GM12878 (cell line): Measurements from ENCODE around the gene HOXC5. TPM values are rescaled to one million over a fixed set of nuclear protein-coding genes. Genes with fewer than 3 reads are reported as not detected.

ENCODE experiments used
- ATF7 ChIP-seq: fragments of 450-650 bp; IDR thresholded peaks from 2 replicates; pipeline ENCODE4 v1.6.1; 2016; ENCODE audit warnings: low read depth, mild to moderate bottlenecking
- BMI1 ChIP-seq: fragments of 450-650 bp; IDR thresholded peaks from 2 replicates; pipeline ENCODE4 v1.6.1; 2016; ENCODE audit warnings: mild to moderate bottlenecking, moderate library complexity, borderline replicate concordance
- CBFB ChIP-seq: IDR thresholded peaks from 2 replicates; pipeline ENCODE4 v1.6.1; 2016; ENCODE audit warnings: antibody characterized with exemption, low read depth
- CHD4 ChIP-seq: fragments of 200-600 bp; sonication (generic); IDR thresholded peaks from 2 replicates; pipeline ENCODE4 v1.6.1; 2016; ENCODE audit warnings: mild to moderate bottlenecking
- EGR1 ChIP-seq, 2 experiments: IDR thresholded peaks; 1 replicate in 1 of 2; 2 replicates in 1 of 2; pipeline ENCODE4 v1.6.1; 2011 to 2012; ENCODE audit warnings: low read depth in 2 of 2, low read length in 2 of 2, borderline replicate concordance in 1 of 2, mild to moderate bottlenecking in 1 of 2, moderate library complexity in 1 of 2
- HCFC1 ChIP-seq: fragments of 150-350 bp; IDR thresholded peaks from 2 replicates; pipeline ENCODE4 v1.6.1; 2014; ENCODE audit warnings: low read length
- HDAC2 ChIP-seq: fragments of 200-600 bp; sonication (generic); IDR thresholded peaks from 2 replicates; pipeline ENCODE4 v1.6.1; 2017
- HSF1 ChIP-seq: fragments of 150-350 bp; IDR thresholded peaks from 2 replicates; pipeline ENCODE4 v1.6.1; 2014; ENCODE audit warnings: mild to moderate bottlenecking, low read depth, low read length
- JUNB ChIP-seq: IDR thresholded peaks from 2 replicates; pipeline ENCODE4 v1.6.1; 2016; ENCODE audit warnings: antibody characterized with exemption, mild to moderate bottlenecking
- KAT2A ChIP-seq: conservative IDR thresholded peaks from 2 replicates; pipeline ENCODE4 v1.6.1; 2011; ENCODE audit warnings: low read depth, low read length; ENCODE audit not compliant: control insufficient read depth
- SMAD5 ChIP-seq: IDR thresholded peaks from 2 replicates; pipeline ENCODE4 v1.6.1; 2016; ENCODE audit warnings: antibody characterized with exemption, low read depth
- SMC3 ChIP-seq: IDR thresholded peaks from 2 replicates; pipeline ENCODE4 v1.6.1; 2011; ENCODE audit warnings: low read length, improper control_type of control experiment, borderline replicate concordance
- SPI1 ChIP-seq: IDR thresholded peaks from 2 replicates; pipeline ENCODE4 v1.6.1; 2011; ENCODE audit warnings: low read depth, mild to moderate bottlenecking, low read length, moderate library complexity, borderline replicate concordance; ENCODE audit not compliant: insufficient read depth
- ZBED1 ChIP-seq: IDR thresholded peaks from 2 replicates; pipeline ENCODE4 v1.6.1; 2016; ENCODE audit warnings: borderline replicate concordance
- ZNF207 ChIP-seq: fragments of 450-650 bp; IDR thresholded peaks from 2 replicates; pipeline ENCODE4 v1.6.1; 2014; ENCODE audit warnings: antibody characterized with exemption, mild to moderate bottlenecking, borderline replicate concordance
- ZNF217 ChIP-seq: fragments of 450-650 bp; IDR thresholded peaks from 2 replicates; pipeline ENCODE4 v1.6.1; 2017; ENCODE audit warnings: antibody characterized with exemption, mild to moderate bottlenecking
- polyA plus RNA-seq, 11 experiments: library from polyadenylated mRNA; depleted of rRNA in 4 of 11; unstranded in 6 of 11; stranded (reverse) in 5 of 11; fragments of >200 nt; fragmentation: Nextera tagmentation in 4 of 11; fragmentation: Illumina TruSeq in 1 of 11; extraction: Ambion mirVana in 4 of 11; extraction: Trizol in 1 of 11; gene quantifications; 1 replicate in 1 of 11; 2 replicates in 10 of 11; pipeline versions ENCODE4 v1.2.1 to v1.2.3, GENCODE V29; 2011 to 2016; ENCODE audit warnings: inconsistent platforms in 2 of 11, missing spikeins in 2 of 11, low read depth in 1 of 11
- total RNA-seq, 4 experiments: library from RNA; depleted of rRNA in 3 of 4; stranded (reverse); fragments of >200 nt in 3 of 4; fragmentation: Illumina TruSeq in 1 of 4; extraction: Trizol in 1 of 4; gene quantifications; 2 replicates each; pipeline versions ENCODE4 v1.2.1 to v1.2.3, GENCODE V29; 2013 to 2021
- TF ChIP-seq, protein P1 (sequence below): fragments of 450-650 bp; conservative IDR thresholded peaks from 2 replicates; pipeline ENCODE4 v1.6.1; 2017; ENCODE audit warnings: mild to moderate bottlenecking, moderate library complexity
- TF ChIP-seq, protein P2 (sequence below): IDR thresholded peaks from 2 replicates; pipeline ENCODE4 v1.6.1; 2012; ENCODE audit warnings: low read depth, low read length, improper control_type of control experiment
- TF ChIP-seq, protein P3 (sequence below): fragments of 450-650 bp; IDR thresholded peaks from 2 replicates; pipeline ENCODE4 v1.6.1; 2018; ENCODE audit warnings: mild to moderate bottlenecking, low read depth, moderate library complexity; ENCODE audit not compliant: partially characterized antibody
- TF ChIP-seq, protein P4 (sequence below): IDR thresholded peaks from 2 replicates; pipeline ENCODE4 v1.6.1; 2011; ENCODE audit warnings: low read depth, low read length, improper control_type of control experiment, borderline replicate concordance

The HOXC5 gene
- total and polyA plus RNA-seq, 10 of the 15 experiments (the other 5 are each of a cell fraction or from before 2014, with no cell fraction given): 0.11 TPM; not detected in 9

DNA sequence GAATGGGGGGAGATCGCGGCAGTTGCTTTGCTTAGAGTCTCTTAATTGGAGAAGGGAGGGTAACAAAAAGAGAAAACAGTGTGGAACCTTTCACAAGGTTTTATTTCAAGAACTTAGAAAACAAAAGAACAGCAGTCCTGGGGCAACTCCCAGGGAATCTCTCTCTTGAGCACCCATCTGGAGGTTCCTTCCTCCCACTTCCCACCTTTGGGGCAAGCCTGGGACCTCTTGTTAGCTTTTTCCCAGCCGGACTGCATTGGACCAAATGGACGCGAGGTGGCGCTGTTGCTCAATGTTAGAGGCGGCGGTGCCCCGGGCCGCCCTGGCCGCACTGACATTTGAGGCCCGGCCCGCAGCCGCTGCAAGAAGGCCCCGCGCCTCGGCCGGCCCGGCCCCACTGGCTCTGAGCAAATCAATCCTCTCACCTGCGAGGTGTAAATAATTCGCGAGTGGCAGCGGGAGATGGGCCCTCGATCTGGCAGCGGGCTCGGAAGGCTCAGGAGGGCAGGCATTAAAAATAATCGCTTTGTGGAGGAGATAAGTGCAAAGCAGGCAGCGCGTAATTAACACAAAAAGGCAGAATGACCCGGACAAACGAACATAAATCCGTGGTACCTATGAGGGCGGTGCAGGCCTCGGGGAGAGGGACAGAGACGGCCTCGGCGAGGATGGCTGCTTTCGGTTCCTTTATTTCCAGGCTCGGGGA, 26.8 kb upstream of the HOXC5 start (continued):
- TF ChIP-seq SMAD5 (no peak), CBFB (no peak), JUNB (no peak), ZNF207 (no peak; the same call in 1 of the 2 replicates), HSF1 (no peak), BMI1 (peak; percentile 63), ATF7 (no peak), SMC3 (peak; percentile 93), SPI1 (peak; percentile 72; the same call in 1 of the 2 replicates), HDAC2 (no peak), CHD4 (no peak), HCFC1 (no peak), ZBED1 (no peak), KAT2A (no peak), EGR1 (IDR thresholded peaks at IDR 0.05; ENCODE audit: borderline replicate concordance in 1 of 2, low read depth in 2 of 2, low read length in 2 of 2) (no peak), ZNF217 (no peak)
- TF ChIP-seq, protein P1, sequence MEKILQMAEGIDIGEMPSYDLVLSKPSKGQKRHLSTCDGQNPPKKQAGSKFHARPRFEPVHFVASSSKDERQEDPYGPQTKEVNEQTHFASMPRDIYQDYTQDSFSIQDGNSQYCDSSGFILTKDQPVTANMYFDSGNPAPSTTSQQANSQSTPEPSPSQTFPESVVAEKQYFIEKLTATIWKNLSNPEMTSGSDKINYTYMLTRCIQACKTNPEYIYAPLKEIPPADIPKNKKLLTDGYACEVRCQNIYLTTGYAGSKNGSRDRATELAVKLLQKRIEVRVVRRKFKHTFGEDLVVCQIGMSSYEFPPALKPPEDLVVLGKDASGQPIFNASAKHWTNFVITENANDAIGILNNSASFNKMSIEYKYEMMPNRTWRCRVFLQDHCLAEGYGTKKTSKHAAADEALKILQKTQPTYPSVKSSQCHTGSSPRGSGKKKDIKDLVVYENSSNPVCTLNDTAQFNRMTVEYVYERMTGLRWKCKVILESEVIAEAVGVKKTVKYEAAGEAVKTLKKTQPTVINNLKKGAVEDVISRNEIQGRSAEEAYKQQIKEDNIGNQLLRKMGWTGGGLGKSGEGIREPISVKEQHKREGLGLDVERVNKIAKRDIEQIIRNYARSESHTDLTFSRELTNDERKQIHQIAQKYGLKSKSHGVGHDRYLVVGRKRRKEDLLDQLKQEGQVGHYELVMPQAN: 0 out of 2 replicates have a peak, but pooled peaks have one; percentile 25
- TF ChIP-seq, protein P2, sequence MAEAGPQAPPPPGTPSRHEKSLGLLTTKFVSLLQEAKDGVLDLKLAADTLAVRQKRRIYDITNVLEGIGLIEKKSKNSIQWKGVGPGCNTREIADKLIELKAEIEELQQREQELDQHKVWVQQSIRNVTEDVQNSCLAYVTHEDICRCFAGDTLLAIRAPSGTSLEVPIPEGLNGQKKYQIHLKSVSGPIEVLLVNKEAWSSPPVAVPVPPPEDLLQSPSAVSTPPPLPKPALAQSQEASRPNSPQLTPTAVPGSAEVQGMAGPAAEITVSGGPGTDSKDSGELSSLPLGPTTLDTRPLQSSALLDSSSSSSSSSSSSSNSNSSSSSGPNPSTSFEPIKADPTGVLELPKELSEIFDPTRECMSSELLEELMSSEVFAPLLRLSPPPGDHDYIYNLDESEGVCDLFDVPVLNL: no peak
- TF ChIP-seq, protein P3, sequence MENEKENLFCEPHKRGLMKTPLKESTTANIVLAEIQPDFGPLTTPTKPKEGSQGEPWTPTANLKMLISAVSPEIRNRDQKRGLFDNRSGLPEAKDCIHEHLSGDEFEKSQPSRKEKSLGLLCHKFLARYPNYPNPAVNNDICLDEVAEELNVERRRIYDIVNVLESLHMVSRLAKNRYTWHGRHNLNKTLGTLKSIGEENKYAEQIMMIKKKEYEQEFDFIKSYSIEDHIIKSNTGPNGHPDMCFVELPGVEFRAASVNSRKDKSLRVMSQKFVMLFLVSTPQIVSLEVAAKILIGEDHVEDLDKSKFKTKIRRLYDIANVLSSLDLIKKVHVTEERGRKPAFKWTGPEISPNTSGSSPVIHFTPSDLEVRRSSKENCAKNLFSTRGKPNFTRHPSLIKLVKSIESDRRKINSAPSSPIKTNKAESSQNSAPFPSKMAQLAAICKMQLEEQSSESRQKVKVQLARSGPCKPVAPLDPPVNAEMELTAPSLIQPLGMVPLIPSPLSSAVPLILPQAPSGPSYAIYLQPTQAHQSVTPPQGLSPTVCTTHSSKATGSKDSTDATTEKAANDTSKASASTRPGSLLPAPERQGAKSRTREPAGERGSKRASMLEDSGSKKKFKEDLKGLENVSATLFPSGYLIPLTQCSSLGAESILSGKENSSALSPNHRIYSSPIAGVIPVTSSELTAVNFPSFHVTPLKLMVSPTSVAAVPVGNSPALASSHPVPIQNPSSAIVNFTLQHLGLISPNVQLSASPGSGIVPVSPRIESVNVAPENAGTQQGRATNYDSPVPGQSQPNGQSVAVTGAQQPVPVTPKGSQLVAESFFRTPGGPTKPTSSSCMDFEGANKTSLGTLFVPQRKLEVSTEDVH: no peak
- TF ChIP-seq, protein P4, sequence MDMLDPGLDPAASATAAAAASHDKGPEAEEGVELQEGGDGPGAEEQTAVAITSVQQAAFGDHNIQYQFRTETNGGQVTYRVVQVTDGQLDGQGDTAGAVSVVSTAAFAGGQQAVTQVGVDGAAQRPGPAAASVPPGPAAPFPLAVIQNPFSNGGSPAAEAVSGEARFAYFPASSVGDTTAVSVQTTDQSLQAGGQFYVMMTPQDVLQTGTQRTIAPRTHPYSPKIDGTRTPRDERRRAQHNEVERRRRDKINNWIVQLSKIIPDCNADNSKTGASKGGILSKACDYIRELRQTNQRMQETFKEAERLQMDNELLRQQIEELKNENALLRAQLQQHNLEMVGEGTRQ: no peak
